GM12878 (cell line): ENCODE results near the gene TSHZ1. TPM values are rescaled to one million over a fixed set of nuclear protein-coding genes. Genes with fewer than 3 reads are reported as not detected.

Source experiments
- ATAC-seq: fragments of 200-7000 bp; cut with Tn5 transposase; 3 replicates; pipeline ENCODE4 v1.9.1; 2020; ENCODE audit warnings: mild to moderate bottlenecking, moderate library complexity
- BruUV-seq: library from RNA; stranded (reverse); fragments of 400-500 nt; replicated peaks from 2 replicates; lab custom pipeline; 2021; lab: Mats Ljungman, UMichigan
- CTCF ChIA-PET: fragments of 300-600 bp; sonication (Branson Sonifier 250); formaldehyde crosslinking; extraction: SDS; loops from one replicate; lab custom pipeline; 2021; ENCODE audit warnings: inconsistent platforms; lab: Yijun Ruan, JAX
- POLR2A ChIA-PET: fragments of 350-600 bp; formaldehyde crosslinking; extraction: SDS; loops from one replicate; lab custom pipeline; 2021; ENCODE audit warnings: inconsistent platforms; lab: Charles Lee
- RAD21 ChIA-PET: fragments of 300-600 bp; sonication (Branson Sonifier 250); formaldehyde crosslinking; loops from one replicate; lab custom pipeline; 2023; ENCODE audit warnings: antibody characterized with exemption; ENCODE audit not compliant: unreplicated experiment; lab: Charles Lee
- SMC1A ChIA-PET: fragments of 300-600 bp; sonication (Branson Sonifier 250); formaldehyde crosslinking; loops from one replicate; lab custom pipeline; 2023; ENCODE audit not compliant: unreplicated experiment, uncharacterized antibody; lab: Charles Lee
- DNase-seq: peaks from one replicate; pipeline ENCODE4 v3.0.0-alpha.2; 2011; ENCODE audit warnings: low read depth, low spot score
- FAIRE-seq: peaks from 3 replicates; lab custom pipeline; 2011; peaks lifted over from hg19 to GRCh38; lab: Jason Lieb, UNC
- H2AFZ ChIP-seq: 2 replicates; pipeline ENCODE4 v1.6.0; 2011; ENCODE audit warnings: low read depth, low read length, control low read depth; ENCODE audit not compliant: control insufficient read depth
- H3K27ac ChIP-seq: 2 replicates; pipeline ENCODE4 v1.5.1; 2011; ENCODE audit warnings: control low read depth; ENCODE audit not compliant: control insufficient read depth, insufficient read depth
- H3K27me3 ChIP-seq, 2 experiments: replicated peaks in 1 of 2; 2 replicates each; pipeline versions ENCODE4 v1.6.0 to v1.6.1; 2011; ENCODE audit warnings: low read length in 1 of 2; ENCODE audit not compliant: control insufficient read depth in 2 of 2, insufficient read depth in 2 of 2
- H3K36me3 ChIP-seq, 2 experiments: 2 replicates each; pipeline ENCODE4 v1.5.1; 2011; ENCODE audit warnings: low read length in 1 of 2; ENCODE audit not compliant: control insufficient read depth in 2 of 2, insufficient read depth in 2 of 2
- H3K4me1 ChIP-seq: 2 replicates; pipeline ENCODE4 v1.6.1; 2011; ENCODE audit warnings: mild to moderate bottlenecking, low read length, moderate library complexity, mixed read lengths; ENCODE audit not compliant: control insufficient read depth, insufficient read depth
- H3K4me2 ChIP-seq: 2 replicates; pipeline ENCODE4 v1.6.0; 2011; ENCODE audit warnings: control low read depth; ENCODE audit not compliant: control insufficient read depth, insufficient read depth
- H3K4me3 ChIP-seq: fragments of 200-600 bp; sonication (generic); 2 replicates; pipeline ENCODE4 v1.5.1; 2016
- H3K79me2 ChIP-seq: 2 replicates; pipeline ENCODE4 v1.6.0; 2011; ENCODE audit warnings: low read length; ENCODE audit not compliant: control insufficient read depth, insufficient read depth
- H3K9ac ChIP-seq: 2 replicates; pipeline ENCODE4 v1.8.0; 2011; ENCODE audit warnings: low read length, control low read depth, mixed read lengths; ENCODE audit not compliant: control insufficient read depth, insufficient read depth
- H3K9me3 ChIP-seq: replicated peaks from 3 replicates; pipeline ENCODE4 v1.5.1; 2011; ENCODE audit warnings: mild to moderate bottlenecking, low read length; ENCODE audit not compliant: control insufficient read depth, insufficient read depth
- H4K20me1 ChIP-seq: 2 replicates; pipeline ENCODE4 v1.6.0; 2011; ENCODE audit not compliant: control insufficient read depth, insufficient read depth
- CREB1 ChIP-seq: IDR thresholded peaks from 2 replicates; pipeline ENCODE4 v1.6.1; 2012; ENCODE audit warnings: low read depth, mild to moderate bottlenecking, inconsistent platforms
- ETV6 ChIP-seq, 2 experiments: fragments of 450-650 bp in 1 of 2; IDR thresholded peaks in 1 of 2; conservative IDR thresholded peaks in 1 of 2; 2 replicates each; pipeline ENCODE4 v1.6.1; 2014; ENCODE audit warnings: antibody characterized with exemption in 1 of 2, borderline replicate concordance in 1 of 2, low read depth in 1 of 2, mild to moderate bottlenecking in 1 of 2, moderate library complexity in 1 of 2
- FOS ChIP-seq: IDR thresholded peaks from 3 replicates; pipeline ENCODE4 v1.6.1; 2011; ENCODE audit warnings: borderline replicate concordance; ENCODE audit not compliant: insufficient read length; ENCODE audit errors: extremely low read depth
- GABPA ChIP-seq: IDR thresholded peaks from 2 replicates; pipeline ENCODE4 v1.6.1; 2014; ENCODE audit warnings: antibody characterized with exemption, low read depth, mild to moderate bottlenecking, inconsistent platforms
- HCFC1 ChIP-seq: fragments of 150-350 bp; IDR thresholded peaks from 2 replicates; pipeline ENCODE4 v1.6.1; 2014; ENCODE audit warnings: low read length
- IRF4 ChIP-seq: IDR thresholded peaks from 2 replicates; pipeline ENCODE4 v1.6.1; 2011; ENCODE audit warnings: low read depth, low read length
- NR2C2 ChIP-seq: IDR thresholded peaks from 2 replicates; pipeline ENCODE4 v1.6.1; 2011; ENCODE audit warnings: borderline replicate concordance, low read depth; ENCODE audit not compliant: control insufficient read depth, insufficient read length
- PAX8 ChIP-seq: fragments of 450-650 bp; IDR thresholded peaks from 2 replicates; pipeline ENCODE4 v1.6.1; 2017; ENCODE audit warnings: mild to moderate bottlenecking, moderate library complexity
- POU2F2 ChIP-seq: IDR thresholded peaks from 3 replicates; pipeline ENCODE4 v1.6.1; 2011; ENCODE audit warnings: low read depth, mild to moderate bottlenecking, low read length, borderline replicate concordance
- SIN3A ChIP-seq: IDR thresholded peaks from 2 replicates; pipeline ENCODE4 v1.6.1; 2012; ENCODE audit warnings: low read depth, low read length, improper control_type of control experiment
- SP1 ChIP-seq: IDR thresholded peaks from one replicate; pipeline ENCODE4 v1.6.1; 2011; ENCODE audit warnings: low read depth, low read length
- TCF12 ChIP-seq: IDR thresholded peaks from 2 replicates; pipeline ENCODE4 v1.6.1; 2011; ENCODE audit warnings: low read depth, mild to moderate bottlenecking, low read length
- ZBED1 ChIP-seq: IDR thresholded peaks from 2 replicates; pipeline ENCODE4 v1.6.1; 2016; ENCODE audit warnings: borderline replicate concordance
- ZNF217 ChIP-seq: fragments of 450-650 bp; IDR thresholded peaks from 2 replicates; pipeline ENCODE4 v1.6.1; 2017; ENCODE audit warnings: antibody characterized with exemption, mild to moderate bottlenecking
- WGBS: methylation state at CpG from one replicate; pipeline ENCODE4 v1.1.6; 2016; ENCODE audit warnings: low lambda C conversion rate; ENCODE audit not compliant: insufficient replicate concordance, insufficient coverage; ENCODE audit errors: missing lambda C conversion rate; 5-methylcytosine and 5-hydroxymethylcytosine counted together
- in situ Hi-C: fragments of 300-500 bp; cut with MboI; formaldehyde crosslinking; loops from 9 replicates; pipeline ENCODE4 v1.14.3; 2018; ENCODE audit warnings: mixed read lengths
- intact Hi-C: fragments of 100-400 bp; cut with micrococcal nuclease; formaldehyde crosslinking; loops from one replicate; pipeline ENCODE4 v1.14.2; 2022; ENCODE audit not compliant: unreplicated experiment
- polyA plus RNA-seq, 11 experiments: library from polyadenylated mRNA; depleted of rRNA in 4 of 11; unstranded in 6 of 11; stranded (reverse) in 5 of 11; fragments of >200 nt; fragmentation: Nextera tagmentation in 4 of 11; fragmentation: Illumina TruSeq in 1 of 11; extraction: Ambion mirVana in 4 of 11; extraction: Trizol in 1 of 11; gene quantifications; 1 replicate in 1 of 11; 2 replicates in 10 of 11; pipeline versions ENCODE4 v1.2.1 to v1.2.3, GENCODE V29; 2011 to 2016; ENCODE audit warnings: inconsistent platforms in 2 of 11, missing spikeins in 2 of 11, low read depth in 1 of 11
- total RNA-seq, 4 experiments: library from RNA; depleted of rRNA in 3 of 4; stranded (reverse); fragments of >200 nt in 3 of 4; fragmentation: Illumina TruSeq in 1 of 4; extraction: Trizol in 1 of 4; gene quantifications; 2 replicates each; pipeline versions ENCODE4 v1.2.1 to v1.2.3, GENCODE V29; 2013 to 2021
- TF ChIP-seq, protein P1 (sequence below): fragments of 150-350 bp; IDR thresholded peaks from 2 replicates; pipeline ENCODE4 v1.6.1; 2016; ENCODE audit warnings: low read depth, low read length
- TF ChIP-seq, protein P2 (sequence below): fragments of 450-650 bp; IDR thresholded peaks from 2 replicates; pipeline ENCODE4 v1.6.1; 2018; ENCODE audit warnings: mild to moderate bottlenecking, low read depth, moderate library complexity; ENCODE audit not compliant: partially characterized antibody
- TF ChIP-seq, protein P3 (sequence below): IDR thresholded peaks from 2 replicates; pipeline ENCODE4 v1.6.1; 2012; ENCODE audit warnings: low read depth, low read length, improper control_type of control experiment

The TSHZ1 gene
- total and polyA plus RNA-seq, 10 of the 15 experiments (the other 5 are each of a cell fraction or from before 2014, with no cell fraction given): 2.2 to 15.2 (median 5.1) TPM

DNA sequence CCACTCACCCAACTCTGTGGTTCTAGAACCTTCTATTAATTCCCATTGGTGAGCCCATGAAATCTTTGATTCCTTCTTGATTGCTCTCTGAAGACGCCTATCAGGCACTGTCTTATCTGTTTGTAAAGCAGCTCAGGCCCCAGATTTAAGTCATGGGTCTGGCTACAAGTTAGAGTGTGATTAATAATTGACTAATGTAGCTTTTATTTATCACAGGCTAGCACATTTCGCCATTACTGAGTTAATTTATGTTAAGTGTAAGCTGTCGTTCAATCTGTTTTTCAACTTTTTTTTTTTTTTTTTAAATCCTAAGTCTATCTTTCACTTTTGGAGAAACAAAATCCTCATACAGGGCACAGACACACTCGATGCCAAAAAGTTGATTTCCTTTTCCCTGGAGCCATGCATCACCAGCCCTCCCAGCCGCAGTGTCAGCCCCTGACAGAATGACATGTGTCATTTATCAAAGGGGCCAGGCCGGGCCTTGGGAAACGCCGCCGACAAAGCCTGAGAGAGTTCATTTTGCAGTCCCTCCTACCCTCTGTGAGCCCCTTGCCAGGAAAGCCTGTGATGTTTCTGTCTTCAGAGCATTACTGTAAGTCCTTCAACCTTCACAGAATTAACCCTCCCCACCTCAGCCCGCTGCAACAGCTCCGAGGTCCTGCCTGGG, 15.8 kb downstream of the TSHZ1 start:
- FAIRE-seq (no peak), DNase-seq (no peak), ATAC-seq (no peak)
- H3K4me2 ChIP-seq: no peak overlapping the region
- H3K4me1 ChIP-seq: peaks cover 5% of the 10 kb centered on the region
- WGBS: 93% methylated on average over 11 of the region's 11 CpGs
- BruUV-seq: no TSS peak
- TF ChIP-seq ETV6 (conservative IDR thresholded peaks at IDR 0.05 in 1 of 2, IDR thresholded peaks at IDR 0.05 in 1 of 2; ENCODE audit: borderline replicate concordance in 1 of 2, low read depth in 1 of 2) (no peak), TCF12 (no peak), GABPA (no peak), SIN3A (no peak), SP1 (no peak), ZNF217 (no peak), NR2C2 (no peak), IRF4 (no peak), PAX8 (no peak), CREB1 (no peak), FOS (no peak), HCFC1 (no peak), ZBED1 (no peak), POU2F2 (no peak)
- TF ChIP-seq, protein P1, sequence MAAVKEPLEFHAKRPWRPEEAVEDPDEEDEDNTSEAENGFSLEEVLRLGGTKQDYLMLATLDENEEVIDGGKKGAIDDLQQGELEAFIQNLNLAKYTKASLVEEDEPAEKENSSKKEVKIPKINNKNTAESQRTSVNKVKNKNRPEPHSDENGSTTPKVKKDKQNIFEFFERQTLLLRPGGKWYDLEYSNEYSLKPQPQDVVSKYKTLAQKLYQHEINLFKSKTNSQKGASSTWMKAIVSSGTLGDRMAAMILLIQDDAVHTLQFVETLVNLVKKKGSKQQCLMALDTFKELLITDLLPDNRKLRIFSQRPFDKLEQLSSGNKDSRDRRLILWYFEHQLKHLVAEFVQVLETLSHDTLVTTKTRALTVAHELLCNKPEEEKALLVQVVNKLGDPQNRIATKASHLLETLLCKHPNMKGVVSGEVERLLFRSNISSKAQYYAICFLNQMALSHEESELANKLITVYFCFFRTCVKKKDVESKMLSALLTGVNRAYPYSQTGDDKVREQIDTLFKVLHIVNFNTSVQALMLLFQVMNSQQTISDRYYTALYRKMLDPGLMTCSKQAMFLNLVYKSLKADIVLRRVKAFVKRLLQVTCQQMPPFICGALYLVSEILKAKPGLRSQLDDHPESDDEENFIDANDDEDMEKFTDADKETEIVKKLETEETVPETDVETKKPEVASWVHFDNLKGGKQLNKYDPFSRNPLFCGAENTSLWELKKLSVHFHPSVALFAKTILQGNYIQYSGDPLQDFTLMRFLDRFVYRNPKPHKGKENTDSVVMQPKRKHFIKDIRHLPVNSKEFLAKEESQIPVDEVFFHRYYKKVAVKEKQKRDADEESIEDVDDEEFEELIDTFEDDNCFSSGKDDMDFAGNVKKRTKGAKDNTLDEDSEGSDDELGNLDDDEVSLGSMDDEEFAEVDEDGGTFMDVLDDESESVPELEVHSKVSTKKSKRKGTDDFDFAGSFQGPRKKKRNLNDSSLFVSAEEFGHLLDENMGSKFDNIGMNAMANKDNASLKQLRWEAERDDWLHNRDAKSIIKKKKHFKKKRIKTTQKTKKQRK: no peak
- TF ChIP-seq, protein P2, sequence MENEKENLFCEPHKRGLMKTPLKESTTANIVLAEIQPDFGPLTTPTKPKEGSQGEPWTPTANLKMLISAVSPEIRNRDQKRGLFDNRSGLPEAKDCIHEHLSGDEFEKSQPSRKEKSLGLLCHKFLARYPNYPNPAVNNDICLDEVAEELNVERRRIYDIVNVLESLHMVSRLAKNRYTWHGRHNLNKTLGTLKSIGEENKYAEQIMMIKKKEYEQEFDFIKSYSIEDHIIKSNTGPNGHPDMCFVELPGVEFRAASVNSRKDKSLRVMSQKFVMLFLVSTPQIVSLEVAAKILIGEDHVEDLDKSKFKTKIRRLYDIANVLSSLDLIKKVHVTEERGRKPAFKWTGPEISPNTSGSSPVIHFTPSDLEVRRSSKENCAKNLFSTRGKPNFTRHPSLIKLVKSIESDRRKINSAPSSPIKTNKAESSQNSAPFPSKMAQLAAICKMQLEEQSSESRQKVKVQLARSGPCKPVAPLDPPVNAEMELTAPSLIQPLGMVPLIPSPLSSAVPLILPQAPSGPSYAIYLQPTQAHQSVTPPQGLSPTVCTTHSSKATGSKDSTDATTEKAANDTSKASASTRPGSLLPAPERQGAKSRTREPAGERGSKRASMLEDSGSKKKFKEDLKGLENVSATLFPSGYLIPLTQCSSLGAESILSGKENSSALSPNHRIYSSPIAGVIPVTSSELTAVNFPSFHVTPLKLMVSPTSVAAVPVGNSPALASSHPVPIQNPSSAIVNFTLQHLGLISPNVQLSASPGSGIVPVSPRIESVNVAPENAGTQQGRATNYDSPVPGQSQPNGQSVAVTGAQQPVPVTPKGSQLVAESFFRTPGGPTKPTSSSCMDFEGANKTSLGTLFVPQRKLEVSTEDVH: no peak
- TF ChIP-seq, protein P3, sequence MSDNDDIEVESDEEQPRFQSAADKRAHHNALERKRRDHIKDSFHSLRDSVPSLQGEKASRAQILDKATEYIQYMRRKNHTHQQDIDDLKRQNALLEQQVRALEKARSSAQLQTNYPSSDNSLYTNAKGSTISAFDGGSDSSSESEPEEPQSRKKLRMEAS: no peak
- H3K27me3 ChIP-seq: no peaks in the 10 kb centered on the region
- H3K9ac ChIP-seq: no peak overlapping the region
- intact Hi-C loops: no loop called here
- no peaks in the 10 kb centered on the region; a peak in 1 of 4 replicates for H3K36me3 ChIP-seq
- ChIA-PET RAD21 (no interaction called here), CTCF (interaction anchor here (0.6 kb wide), 1 partner anchor 198 kb away, joined by 3 read pairs; no protein-coding TSS in a partner anchor), POLR2A (interaction anchor here (0.7 kb wide), 1 partner anchor 14 kb away, joined by 4 read pairs; no protein-coding TSS in a partner anchor), SMC1A (no interaction called here)
- in situ Hi-C loops: no loop called here
- no peak overlapping the region for H2AFZ ChIP-seq
- H3K27ac ChIP-seq: no peak overlapping the region
- H3K9me3 ChIP-seq: no peaks in the 10 kb centered on the region
- no peaks in the 10 kb centered on the region for H4K20me1 ChIP-seq
- H3K79me2 ChIP-seq: no peaks in the 10 kb centered on the region; the same call in none of the 2 replicates
- no peak overlapping the region for H3K4me3 ChIP-seq
